NK-92 treated with Interleukin-12 subunit alpha and Interleukin-12 subunit beta, amount 100 ng/mL, for 24 hours (cell line): ENCODE results near the gene BRD7.

Experiments
- DNase-seq: peaks from one replicate; lab custom pipeline; 2025; lab: John Stamatoyannopoulos, UW

The BRD7 gene

DNA sequence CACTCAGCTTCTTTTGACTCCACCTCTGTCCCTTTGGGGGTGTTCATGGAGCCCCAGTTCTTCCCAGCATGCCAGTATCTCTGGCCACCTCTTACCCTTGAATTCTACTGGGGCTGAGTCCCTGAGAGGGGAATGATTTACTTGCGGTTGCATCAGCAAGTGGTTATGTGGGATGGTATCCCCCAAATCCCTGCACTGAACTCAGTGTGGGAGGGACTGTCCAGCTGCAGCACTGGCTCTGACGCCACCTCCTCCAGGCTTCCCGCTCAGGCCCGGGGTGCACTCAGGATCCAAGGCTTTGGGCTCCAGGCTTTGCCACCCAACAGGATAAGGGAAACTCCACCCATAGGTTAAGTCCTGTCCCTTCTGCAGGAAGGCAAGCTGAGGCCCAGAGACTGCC is 21.1 kb upstream of the BRD7 start:
- DNase-seq, result no peak

DNA sequence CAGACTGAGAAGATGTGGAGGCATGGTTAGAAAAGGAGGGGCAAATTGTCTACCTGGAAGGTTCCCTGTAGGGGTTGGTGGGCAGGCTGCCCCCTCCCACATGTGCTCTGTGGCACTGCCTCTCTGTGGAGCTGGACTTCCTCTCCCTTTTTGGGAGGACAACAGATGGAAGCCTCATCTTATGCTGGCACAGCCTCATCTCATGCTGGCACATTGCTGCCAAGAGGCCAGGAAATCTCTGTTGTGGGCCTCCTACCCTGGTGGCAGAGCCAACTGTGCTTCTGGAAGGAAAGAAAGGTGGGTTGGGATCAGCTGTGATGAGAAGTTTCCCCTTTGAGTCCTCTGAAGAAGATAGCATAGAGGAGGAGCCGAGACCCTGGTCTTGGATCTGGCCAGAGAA is 19.7 kb upstream of the BRD7 start:
- DNase-seq, result no peak

DNA sequence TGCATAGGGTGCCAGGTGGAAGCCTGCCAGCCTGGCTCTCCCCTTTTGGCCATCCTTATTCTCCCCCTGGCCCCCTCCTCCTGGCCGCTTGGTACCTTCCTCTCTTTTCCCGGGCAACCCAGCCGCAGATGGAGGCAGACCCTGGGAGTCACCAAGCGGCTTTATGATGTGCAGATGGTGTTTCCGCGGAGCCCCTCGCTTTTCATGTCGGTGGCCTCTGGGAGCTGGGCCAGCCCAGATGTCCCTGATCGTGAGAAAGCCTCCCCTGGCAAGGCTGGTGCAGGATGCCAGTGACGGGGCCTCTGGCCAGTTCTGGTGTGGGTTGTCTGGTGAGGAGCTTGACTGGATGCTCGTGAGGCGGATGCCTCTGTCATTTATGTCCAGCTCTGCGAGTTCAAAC is 18.0 kb upstream of the BRD7 start:
- no peak for DNase-seq

DNA sequence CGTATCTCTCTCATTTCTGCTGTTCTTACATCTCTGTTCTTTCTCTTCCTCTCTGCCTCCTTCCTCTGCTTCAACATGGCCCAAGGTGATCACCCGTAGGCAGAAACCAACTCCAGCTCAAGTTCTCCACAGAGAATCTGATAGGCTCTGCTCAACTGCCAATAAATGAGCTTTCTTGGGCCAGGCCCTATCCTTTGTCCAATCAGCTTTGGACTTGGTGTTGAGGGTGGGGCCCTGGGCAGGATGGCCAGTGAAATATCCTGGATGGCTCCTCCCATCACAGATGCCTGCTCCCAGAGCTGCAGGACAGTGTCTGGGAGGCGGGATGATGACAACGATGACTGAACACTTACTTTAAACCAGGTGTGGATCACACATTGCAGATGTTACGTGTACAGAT is 17.4 kb upstream of the BRD7 start:
- DNase-seq, result no peak

DNA sequence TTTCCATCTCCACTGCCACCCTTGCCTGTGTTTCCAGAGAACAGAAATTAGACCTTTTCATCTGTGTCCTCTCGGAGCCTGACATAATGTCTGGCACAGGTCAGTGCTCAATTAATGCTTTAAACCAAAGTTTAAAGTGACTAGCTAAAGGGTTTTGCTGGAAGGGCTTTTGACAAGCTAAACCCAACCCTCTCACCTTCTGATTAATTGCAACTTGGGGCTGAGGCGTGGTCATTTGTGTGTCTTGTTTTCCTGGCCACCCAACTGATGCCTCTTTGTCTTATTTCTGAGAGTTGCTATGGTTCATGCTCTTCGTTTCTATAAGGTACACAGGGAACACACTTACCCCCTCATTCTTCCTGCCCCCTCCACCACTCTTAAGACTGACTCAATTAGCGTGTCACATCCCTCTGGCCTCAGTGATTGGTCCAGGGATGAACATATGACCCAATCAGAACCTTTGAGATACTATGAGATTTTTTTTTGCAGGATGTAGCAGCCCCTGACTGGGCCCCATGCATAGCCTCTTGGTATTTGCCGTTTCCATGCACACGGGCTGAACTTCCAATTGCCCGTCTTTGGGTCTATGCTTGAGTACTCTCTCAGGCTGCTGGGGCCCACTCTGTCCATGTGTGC is 15.8 kb upstream of the BRD7 start:
- DNase-seq, result no peak

DNA sequence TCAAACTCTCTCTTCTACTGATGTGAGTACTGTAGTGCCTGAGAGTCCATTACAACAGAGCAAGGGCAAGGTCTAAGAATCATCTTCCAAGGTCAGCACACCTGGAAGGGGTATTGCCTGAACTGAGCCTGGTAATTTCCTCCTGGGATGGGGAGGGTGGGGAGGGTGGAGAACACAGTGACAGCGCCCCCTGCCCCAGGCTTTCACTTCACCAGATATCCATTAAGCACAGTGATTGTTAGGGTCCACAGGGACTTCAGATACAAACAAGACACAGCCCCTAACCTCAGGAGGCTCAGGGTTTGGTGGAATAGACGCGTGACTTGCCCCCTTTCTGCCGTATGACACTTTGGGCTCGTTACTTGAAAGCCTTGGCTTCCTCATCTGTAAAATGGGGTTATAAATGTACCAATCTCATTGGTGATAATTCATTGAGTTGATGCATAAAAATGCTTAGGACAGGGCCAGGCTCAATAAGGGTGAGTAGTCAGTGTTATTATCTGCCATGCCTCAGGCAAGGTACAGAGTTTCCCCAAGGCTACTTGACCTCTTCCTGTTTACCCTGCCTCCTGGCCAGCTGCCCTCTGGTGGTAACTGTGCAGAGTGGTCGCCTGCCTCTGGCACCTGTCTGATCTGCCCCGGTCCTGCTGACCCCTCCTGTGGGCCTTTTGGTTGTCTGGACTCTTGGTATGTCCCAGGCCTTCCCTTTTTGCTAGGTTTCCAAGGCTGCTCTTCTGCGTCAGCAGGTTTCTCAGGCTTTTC is 13.1 kb upstream of the BRD7 start:
- no peak for DNase-seq

DNA sequence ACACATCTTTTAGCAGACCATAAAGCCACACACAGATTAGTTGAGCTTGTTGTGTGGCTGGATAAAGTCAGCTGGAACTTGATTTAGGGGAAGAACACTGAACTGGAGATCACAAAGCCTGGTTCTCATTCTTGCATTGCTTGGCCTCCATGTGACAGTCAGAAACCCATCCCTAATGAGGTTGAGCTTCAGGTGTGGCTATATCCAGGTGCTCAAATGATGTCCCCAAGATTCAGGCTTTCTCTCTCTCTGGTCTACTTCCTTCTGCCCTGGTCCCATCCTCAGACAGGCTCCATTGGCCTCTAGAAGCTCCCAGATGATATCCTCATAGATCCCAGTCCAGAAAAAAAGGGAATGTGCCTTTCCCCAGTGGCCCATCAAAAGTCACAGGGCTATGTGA is 9.6 kb upstream of the BRD7 start:
- DNase-seq, result no peak

- DNase-seq, result no peak
Measured at GRCh38 chr16:50377001-50377400, 8.2 kb upstream of the BRD7 start.

GRCh38 chr16:50373780-50374179 is 5.0 kb upstream of the BRD7 start:
- DNase-seq, result no peak

DNA sequence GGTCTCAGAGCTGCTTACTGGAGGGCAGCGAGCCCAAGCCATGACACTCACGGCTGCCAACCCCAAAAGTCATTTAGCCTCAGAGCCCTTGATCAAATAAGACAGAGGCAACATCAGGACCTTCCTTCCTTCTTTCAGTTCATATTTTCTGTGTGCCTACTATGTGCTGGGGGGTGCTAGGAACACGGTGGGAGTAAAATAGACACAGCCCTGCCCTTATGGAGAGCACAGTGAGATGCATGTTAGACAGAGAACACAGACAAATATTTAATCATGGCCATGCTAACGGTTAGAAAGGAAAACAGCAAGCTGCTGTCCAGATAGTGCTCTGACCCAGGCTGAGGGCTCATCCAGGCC is 4.5 kb upstream of the BRD7 start:
- no peak for DNase-seq

GRCh38 chr16:50372611-50373344 is 4.0 kb upstream of the BRD7 start:
- DNase-seq, result no peak

DNA sequence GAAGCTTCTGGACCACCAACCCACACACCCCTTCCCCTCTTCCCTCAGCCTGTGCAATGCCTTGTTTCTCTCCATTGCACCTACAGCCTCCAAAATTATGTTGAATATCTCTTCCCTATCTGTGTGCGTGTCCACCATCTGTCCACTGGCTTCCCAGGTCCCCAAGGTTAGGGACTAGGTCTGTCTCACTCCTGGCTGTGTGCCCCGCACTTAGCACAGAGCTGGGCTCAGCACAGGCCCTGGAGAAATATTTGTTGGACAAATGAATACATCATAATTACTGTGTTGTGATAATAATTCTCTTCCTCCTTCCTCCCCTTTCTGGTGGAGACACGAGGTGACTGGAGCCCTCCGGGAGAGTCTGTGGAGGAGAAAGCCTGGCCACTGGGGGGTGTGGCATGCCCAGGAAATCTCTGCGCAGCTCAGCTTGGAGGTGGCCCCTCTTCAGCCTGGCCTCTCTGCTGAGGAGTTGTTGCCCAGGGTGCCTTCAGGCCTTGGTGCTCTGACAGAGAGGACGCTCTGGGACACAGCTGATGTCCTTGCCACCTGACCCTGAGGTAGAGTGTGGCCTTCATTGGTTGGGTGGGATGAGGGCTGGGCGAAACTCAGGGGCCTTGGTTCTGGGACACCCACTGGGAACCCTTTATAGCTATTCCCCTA is 3.3 kb upstream of the BRD7 start:
- no peak for DNase-seq

- DNase-seq, result no peak
Measured at GRCh38 chr16:50371036-50371716, 2.4 kb upstream of the BRD7 start.

DNA sequence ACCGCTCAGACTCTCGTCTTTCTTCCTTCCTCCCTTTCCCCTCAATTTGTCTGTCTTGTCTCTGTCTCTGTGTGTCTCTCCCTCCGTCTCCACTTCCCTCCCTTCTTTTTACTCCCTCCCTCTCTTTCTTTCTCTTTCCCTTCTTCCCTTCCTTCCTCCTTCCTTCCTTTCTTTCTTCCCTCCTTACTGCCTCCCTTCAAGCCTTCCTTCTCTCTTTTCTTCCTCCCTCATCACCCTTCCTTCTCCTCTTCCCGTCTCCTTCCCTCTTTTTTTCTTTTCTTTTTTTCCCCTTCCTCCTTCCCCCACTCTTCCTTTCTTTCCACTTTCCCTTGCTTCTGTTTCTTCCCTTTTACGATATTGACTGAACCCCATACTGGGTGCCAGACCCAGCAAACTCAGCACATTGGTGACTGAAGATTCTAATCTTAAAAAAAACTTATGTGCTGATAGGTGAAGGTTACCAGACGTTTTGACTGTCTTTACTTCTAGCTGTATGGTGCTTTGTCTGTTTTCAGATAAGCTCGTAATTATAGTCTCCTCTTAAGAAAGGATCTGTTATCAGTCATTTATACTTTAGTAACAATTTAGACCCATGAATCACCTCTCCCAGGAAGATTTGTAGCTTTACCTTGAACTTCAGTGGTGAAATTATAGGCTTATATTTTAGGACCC is 481 bp upstream of the BRD7 start:
- no peak for DNase-seq

DNA sequence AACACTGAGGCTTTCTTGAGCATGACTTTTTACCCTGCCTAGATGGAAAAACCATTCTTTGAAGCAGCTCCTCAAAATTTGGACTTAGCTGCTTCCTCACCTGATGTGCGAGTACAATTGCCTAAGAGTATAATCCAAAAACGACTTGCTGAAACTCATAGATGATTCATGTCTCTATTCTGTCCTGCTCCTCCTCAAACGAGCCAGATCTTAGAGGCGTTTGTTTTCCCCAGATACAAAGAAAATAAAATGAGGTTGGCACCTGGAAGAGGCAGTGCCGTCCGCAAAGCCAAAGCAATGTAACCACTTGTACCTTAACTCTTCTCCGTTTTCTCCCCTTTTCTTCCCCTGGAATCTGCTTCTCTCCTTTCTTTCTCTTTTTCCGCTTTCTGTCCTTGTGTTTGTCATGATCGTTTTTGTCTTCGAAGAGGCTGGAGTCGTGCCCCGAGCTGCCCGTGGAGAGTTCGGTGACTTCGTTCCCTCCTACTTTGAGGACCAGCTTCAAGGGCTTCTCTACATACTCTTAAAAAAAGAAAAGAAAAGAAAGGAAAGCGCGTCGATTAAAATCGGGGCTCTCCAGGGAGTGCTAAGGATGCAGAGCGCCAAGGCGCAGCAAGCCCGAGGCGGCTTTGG is 895 bp downstream of the BRD7 start:
- no peak for DNase-seq

DNA sequence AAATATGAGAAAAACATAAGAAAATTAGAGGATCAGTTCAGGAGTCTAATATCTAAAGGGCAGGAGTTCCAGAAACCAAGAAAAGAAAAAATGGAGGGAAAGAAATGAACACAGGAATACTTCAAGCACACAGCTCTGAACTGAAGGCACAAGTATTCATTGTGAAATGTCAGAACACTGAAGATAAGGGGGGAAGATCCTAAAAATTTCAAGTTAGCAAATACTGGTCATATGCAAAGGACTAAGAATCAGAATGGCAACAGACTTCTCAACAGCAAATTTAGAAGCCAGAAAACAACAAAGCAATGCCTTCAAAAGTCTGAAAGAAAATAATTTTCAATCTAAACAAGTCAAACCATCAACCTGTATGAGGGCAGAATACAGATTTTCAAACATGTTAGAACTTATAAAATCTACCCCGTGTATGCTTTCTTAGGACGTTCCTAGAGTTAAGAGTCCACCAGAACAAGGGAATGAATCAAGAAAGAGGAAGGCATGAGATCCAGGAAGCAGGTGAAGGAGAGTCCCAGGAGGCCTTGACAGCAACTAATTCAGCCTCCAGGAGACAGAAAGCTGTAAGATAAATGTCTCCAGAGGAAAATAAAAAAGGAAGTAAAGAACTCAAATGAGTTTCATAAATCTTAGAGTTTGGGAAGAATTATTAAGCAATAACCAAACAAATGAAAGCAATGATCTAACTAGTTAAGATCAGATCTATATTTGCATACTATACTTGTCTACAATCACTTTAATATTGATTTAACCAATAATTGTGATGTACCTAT is 2.8 kb downstream of the BRD7 start:
- no peak for DNase-seq

DNA sequence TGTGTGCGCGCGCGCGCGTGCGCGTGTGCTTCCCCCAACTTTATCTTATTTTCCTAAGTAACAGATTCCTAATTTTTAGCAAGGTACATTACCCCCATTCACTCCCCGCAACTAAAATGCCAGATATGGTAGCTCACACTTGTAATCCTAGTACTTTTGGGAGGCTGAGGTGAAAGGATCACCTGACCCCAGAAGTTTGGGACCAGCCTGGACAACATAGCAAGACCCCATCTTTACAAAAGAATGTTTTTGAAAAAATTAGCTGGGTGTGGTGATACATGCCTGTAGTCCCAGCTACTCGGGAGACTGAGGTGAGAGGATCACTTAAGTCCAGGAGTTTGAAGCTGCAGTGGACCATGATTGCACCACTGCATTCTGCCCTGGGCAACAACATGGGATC is 5.1 kb downstream of the BRD7 start:
- no peak for DNase-seq

GRCh38 chr16:50360779-50361178 is 8.0 kb downstream of the BRD7 start:
- no peak for DNase-seq

DNA sequence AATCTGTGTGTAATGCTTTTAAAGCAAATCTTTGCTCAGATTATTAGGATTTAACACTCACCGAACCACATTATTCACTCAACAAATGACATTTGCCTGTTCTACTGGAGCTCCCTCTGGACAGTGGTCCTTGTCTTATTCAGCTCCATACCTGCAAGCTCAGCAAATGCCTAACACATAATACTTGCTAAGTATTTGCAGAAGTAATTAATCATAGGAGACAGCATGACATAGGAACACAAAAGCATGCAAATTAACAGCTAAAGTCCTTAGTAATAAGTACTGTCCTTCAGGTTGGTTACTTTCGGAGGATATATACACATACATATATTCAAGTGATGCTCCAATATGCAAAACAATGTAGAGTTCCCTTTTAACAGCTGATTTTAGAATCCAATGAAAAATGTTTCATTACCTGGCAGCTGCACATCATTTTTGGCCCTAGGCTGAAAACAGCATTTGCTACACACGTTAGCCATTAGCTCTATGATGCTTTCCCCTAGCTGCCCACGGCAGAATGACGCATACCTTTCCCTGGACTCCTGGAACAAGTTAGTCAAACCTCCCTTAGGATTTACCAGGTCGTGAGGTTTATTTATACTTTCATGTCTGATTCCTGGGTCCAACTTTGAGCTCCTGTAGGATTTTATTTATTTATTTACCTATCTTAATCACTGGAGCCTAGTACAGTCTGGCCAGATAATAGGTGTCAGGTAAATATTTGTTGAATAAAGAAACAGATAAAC is 8.6 kb downstream of the BRD7 start:
- DNase-seq, result no peak

DNA sequence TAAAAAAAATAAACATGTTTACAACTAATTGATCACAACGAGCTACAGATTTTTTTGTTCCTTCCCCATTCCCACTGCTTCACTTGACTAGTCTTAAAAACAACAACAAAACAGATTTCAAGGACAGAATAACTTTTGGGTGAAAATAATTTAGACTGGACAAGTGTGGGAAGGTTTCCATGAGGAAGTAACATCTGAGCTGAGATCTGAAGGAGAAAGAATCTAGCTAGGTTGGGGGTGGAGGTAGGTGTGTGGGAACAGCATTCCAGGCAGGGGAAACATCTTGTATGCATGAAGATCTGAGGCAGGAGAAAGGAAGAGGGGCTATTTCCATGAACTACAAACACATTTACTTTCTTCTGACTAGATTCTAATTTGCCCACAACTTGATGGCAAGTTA is 9.2 kb downstream of the BRD7 start:
- no peak for DNase-seq
